GM13976 (cell line): Measurements from ENCODE around the gene BBS9.
"Not testable (repeated sequence)": the region's sequence is repeated elsewhere in the genome, so short reads cannot be mapped to it uniquely, and the experiment has no call there.

Experiments
- DNase-seq: peaks from one replicate; pipeline ENCODE4 v3.0.0; 2012; ENCODE audit warnings: low spot score
- in situ Hi-C: fragments of 300-500 bp; cut with MboI; formaldehyde crosslinking; loops from one replicate; pipeline ENCODE4 v1.12.0; 2022; ENCODE audit warnings: low sequenced_read_pairs, mixed read lengths, inconsistent platforms; ENCODE audit not compliant: unreplicated experiment
- TF ChIP-seq, protein P1 (sequence below): IDR thresholded peaks from 2 replicates; pipeline ENCODE4 v1.5.1; 2012; ENCODE audit warnings: borderline replicate concordance, mild to moderate bottlenecking; ENCODE audit not compliant: insufficient read depth; ENCODE audit errors: extremely low read depth, missing control alignments, control extremely low read depth

Gene BBS9

DNA sequence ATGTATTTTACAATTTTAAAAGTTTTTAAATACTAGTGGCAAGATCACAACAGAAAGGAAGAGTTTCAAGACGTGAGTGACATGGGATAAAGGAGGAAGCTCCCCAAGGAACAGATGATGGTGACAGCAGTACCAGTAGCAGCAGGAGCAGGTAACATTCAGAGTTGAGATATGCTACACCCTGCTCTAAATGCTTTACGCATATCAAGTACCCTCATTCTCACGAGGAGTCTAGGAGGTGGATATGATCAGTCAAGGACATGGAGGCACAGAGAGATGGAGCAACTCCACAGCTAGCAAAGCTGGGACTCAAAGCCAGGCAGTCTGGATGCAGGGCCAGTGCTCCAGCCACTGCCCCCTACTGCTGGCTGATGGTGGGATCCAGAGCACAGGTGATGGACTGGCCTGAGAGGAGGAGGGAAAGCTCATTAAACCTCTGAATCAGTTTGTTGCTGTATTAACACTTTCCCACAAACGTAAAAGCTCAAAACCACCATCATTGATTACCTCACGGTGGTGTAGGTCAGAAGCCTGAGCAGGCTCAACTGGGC lies 37.6 kb upstream of the BBS9 start:
- in situ Hi-C loops, result no loop called here
- TF ChIP-seq, protein P1, sequence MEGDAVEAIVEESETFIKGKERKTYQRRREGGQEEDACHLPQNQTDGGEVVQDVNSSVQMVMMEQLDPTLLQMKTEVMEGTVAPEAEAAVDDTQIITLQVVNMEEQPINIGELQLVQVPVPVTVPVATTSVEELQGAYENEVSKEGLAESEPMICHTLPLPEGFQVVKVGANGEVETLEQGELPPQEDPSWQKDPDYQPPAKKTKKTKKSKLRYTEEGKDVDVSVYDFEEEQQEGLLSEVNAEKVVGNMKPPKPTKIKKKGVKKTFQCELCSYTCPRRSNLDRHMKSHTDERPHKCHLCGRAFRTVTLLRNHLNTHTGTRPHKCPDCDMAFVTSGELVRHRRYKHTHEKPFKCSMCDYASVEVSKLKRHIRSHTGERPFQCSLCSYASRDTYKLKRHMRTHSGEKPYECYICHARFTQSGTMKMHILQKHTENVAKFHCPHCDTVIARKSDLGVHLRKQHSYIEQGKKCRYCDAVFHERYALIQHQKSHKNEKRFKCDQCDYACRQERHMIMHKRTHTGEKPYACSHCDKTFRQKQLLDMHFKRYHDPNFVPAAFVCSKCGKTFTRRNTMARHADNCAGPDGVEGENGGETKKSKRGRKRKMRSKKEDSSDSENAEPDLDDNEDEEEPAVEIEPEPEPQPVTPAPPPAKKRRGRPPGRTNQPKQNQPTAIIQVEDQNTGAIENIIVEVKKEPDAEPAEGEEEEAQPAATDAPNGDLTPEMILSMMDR, result no peak
- no peak for DNase-seq

DNA sequence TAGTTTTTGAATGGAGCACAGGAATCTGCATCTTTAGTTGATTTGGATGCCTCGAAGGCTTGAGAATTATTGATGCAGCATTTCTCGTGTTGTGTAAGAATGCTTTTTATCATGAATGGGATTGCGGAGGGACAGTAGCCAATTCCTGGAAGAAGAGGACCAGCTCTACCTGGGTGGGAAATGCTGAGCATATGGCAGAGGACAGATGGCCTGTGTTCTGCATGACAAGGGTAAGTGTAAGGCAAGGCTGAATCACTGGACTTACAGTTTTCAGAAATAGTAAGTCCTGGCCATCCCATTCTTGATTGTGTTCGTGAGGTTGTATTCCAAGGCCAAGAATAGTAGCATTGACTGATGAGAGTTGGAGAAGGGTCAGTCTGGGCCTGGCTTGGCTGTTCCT lies 36.1 kb upstream of the BBS9 start:
- DNase-seq, result no peak
- in situ Hi-C loops, result no loop called here
- TF ChIP-seq, protein P1, result no peak

DNA sequence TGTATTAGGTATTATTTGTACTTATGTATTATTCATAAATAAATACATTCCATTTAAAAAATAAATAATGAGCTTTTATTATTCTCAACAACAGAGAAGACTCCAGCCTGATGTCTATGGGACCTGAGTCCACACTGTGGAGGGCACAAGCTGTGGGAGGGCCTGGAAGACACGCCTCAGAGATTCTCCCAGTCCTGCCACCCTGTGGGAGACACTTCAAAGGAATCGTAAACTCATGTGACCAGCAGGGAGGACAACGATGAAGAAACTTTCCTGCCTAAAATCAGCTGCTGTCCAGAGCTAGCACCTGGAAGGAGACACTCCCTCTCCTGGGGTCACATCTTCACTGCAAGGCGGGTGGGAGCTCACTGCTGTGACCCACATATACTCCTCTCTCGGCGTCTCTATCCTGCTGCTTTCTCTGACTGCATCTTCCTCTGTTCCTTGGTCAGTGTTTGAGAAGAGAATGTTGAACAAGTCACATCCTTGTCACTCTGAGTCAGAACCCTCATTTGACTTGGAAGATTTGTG lies 34.6 kb upstream of the BBS9 start:
- in situ Hi-C loops, DNase-seq: not testable (repeated sequence)

DNA sequence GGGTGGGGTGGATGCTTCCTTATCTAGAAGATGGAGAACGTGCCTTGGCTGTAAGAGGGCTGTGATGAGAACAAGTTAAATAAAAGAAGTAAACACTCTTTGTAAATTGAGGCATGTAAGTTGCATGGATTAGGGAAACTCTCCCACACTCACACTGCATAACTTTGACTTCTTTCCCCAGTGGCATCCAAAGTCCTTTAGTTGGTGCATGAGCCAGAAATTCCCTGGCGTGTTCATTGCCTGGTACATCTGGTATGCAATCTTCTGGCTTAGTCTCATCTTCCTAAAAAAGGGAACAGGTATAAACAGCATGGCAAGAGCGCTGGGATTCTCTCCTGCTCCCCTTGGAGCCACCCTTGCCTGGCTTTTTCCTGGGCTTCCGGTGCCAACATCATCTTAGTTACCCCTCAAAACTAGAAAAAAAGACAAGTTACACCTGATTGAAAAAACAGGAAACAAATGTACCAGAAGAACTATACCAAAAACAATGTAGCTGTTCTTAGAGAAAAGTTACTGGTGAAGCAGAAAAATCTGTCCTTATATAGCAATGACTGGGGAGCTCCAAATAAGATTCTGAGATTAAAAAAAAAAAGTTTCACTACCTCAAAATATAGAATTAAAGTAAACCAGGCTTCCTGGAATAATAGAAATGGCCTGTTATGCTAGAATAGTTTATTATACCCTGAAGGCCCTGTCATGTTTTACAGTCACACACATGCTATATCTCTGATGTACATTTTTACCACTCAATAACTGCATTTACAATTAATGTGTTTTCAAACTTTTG lies 30.0 kb upstream of the BBS9 start:
- in situ Hi-C loops, result no loop called here
- TF ChIP-seq, protein P1, result no peak
- no peak for DNase-seq

DNA sequence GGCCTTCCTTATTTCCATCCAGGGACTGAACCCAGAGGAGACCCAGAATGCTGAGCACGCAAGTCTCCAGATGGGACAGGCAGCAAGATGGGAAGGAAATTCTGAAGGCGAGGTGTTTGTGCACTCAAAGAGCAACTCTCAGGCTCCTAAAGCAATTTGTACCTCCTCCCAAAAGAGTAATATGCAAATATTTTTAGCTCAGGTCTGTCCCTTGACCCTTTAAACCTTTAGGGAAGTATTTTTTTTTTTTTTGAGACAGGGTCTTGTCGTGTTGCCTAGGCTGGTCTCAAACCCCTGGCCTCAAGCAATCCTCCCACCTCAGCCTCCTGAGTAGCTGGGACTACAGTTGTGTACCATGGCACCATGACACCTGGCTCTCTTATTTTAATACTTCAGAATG lies 28.6 kb upstream of the BBS9 start:
- in situ Hi-C loops, result loop anchor here (25.0 kb wide), 2 partner anchors 313 to 613 kb away; partner anchors contain the start of genes AVL9 and LSM5
- TF ChIP-seq, protein P1, result no peak
- no peak for DNase-seq

DNA sequence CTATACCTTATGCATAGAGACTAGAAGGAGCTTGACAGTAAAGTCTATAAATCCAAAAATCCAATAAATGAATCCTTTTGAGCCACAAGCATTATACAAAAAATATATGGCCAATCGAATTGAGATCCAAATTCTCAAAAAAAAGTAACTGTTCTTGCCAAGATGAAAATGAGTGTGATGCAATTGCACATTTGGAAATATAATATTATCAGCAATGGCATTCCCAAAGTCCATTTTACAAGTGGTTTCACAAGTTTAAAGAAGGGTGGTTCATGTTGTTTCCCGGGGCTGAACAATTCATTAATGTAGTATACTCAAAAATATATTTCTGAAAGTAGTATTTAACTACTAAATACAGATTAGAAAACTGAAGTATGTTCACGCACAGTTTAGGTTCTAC lies 27.5 kb upstream of the BBS9 start:
- DNase-seq, result no peak
- TF ChIP-seq, protein P1, result no peak
- in situ Hi-C loops, result loop anchor here (25.0 kb wide), 2 partner anchors 315 to 615 kb away; partner anchors contain the start of genes AVL9 and LSM5
